PC-9 (cell line): ENCODE measurements around the gene RAB4A. TPM values are rescaled to one million over a fixed set of nuclear protein-coding genes. Genes with fewer than 3 reads are reported as not detected.

Experiments
- BruUV-seq: library from RNA; stranded (reverse); fragments of 400-500 nt; replicated peaks from 2 replicates; lab custom pipeline; 2021; lab: Mats Ljungman, UMichigan
- CTCF ChIA-PET: fragments of 300-600 bp; sonication (Branson Sonifier 250); formaldehyde crosslinking; loops from one replicate; lab custom pipeline; 2022; ENCODE audit warnings: antibody characterized with exemption; lab: Charles Lee
- POLR2A ChIA-PET: fragments of 300-600 bp; sonication (Branson Sonifier 250); formaldehyde crosslinking; loops from one replicate; lab custom pipeline; 2022; ENCODE audit warnings: antibody characterized with exemption; ENCODE audit not compliant: unreplicated experiment; lab: Charles Lee
- DNase-seq, 2 experiments: peaks; one replicate each; pipeline versions ENCODE4 v3.0.0 to v3.0.0-alpha.2; 2015 to 2022; ENCODE audit warnings: mixed read lengths in 1 of 2
- H2AFZ ChIP-seq: fragments of 200-600 bp; sonication (generic); 2 replicates; pipeline ENCODE4 v1.8.1; 2017; ENCODE audit warnings: antibody characterized with exemption
- H3F3A ChIP-seq: fragments of 200-600 bp; sonication (generic); 2 replicates; pipeline ENCODE4 v1.8.1; 2017; ENCODE audit warnings: antibody characterized with exemption, mild to moderate bottlenecking, low read depth; ENCODE audit not compliant: insufficient read depth
- H3K27ac ChIP-seq: fragments of 200-600 bp; sonication (generic); 2 replicates; pipeline ENCODE4 v1.6.1; 2016; ENCODE audit warnings: mixed run types
- H3K27me3 ChIP-seq: fragments of 200-600 bp; sonication (generic); 2 replicates; pipeline ENCODE4 v1.6.1; 2016; ENCODE audit warnings: low read depth, mixed run types; ENCODE audit not compliant: insufficient read depth
- H3K36me3 ChIP-seq: fragments of 200-600 bp; sonication (generic); 2 replicates; pipeline ENCODE4 v1.6.1; 2016; ENCODE audit warnings: low read depth, mixed run types
- H3K4me1 ChIP-seq: fragments of 200-600 bp; sonication (generic); replicated peaks from 2 replicates; pipeline ENCODE4 v1.6.1; 2016; ENCODE audit warnings: mixed run types; ENCODE audit not compliant: insufficient read depth
- H3K4me2 ChIP-seq: fragments of 200-600 bp; sonication (generic); 2 replicates; pipeline ENCODE4 v1.6.1; 2017; ENCODE audit warnings: mixed run types
- H3K4me3 ChIP-seq: fragments of 200-600 bp; sonication (generic); 2 replicates; pipeline ENCODE4 v1.6.1; 2016; ENCODE audit warnings: mixed run types
- H3K79me2 ChIP-seq: fragments of 200-600 bp; sonication (generic); 2 replicates; pipeline ENCODE4 v1.6.1; 2017; ENCODE audit warnings: low read depth, mixed run types
- H3K9me2 ChIP-seq: fragments of 200-600 bp; sonication (generic); 2 replicates; pipeline ENCODE4 v1.8.1; 2017; ENCODE audit warnings: mild to moderate bottlenecking; ENCODE audit not compliant: insufficient read depth
- H3K9me3 ChIP-seq: fragments of 200-600 bp; sonication (generic); 2 replicates; pipeline ENCODE4 v1.8.1; 2016; ENCODE audit warnings: low read depth; ENCODE audit not compliant: insufficient read depth
- H4K20me1 ChIP-seq: fragments of 200-600 bp; sonication (generic); 2 replicates; pipeline ENCODE4 v1.8.1; 2017; ENCODE audit not compliant: insufficient read depth
- CTCF ChIP-seq: fragments of 200-600 bp; sonication (generic); conservative IDR thresholded peaks from 2 replicates; pipeline ENCODE4 v1.6.1; 2017; ENCODE audit warnings: mixed run types, antibody characterized with exemption, mild to moderate bottlenecking, moderate library complexity
- EZH2 ChIP-seq: fragments of 200-600 bp; sonication (generic); IDR thresholded peaks from 2 replicates; pipeline ENCODE4 v1.8.0; 2017; ENCODE audit warnings: antibody characterized with exemption, low read depth
- intact Hi-C: fragments of 100-400 bp; cut with micrococcal nuclease; formaldehyde crosslinking; loops from one replicate; pipeline ENCODE4 v1.10.0; 2022; ENCODE audit not compliant: unreplicated experiment
- total RNA-seq: library from RNA; stranded (reverse); gene quantifications from 2 replicates; pipeline ENCODE4 v1.2.3, GENCODE V29; 2021

Gene RAB4A
- total RNA-seq, 1 experiment from 2014 or later = 29.0 TPM

DNA sequence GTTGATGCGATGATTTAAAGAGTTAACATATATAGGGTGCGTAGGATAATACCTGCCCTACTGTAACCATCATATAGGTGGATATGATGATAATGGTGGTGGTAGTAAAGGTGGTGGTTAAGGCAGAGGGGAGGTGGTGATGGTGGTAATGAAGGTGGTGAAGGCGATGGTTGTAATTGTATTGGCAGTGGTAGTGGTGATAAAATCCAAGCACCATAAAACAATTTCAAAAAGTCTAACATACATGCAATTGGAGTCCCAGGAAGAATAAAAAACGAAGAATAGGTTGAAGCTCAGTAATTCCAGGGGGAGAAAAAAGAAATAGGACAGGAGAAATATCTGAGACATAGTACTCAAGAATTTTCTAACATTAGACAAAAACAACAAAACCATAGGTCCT, 27.3 kb upstream of the RAB4A start:
- ChIA-PET POLR2A (no interaction called here), CTCF (no interaction called here)
- Histone ChIP-seq H3K9me3 (no peaks in the 10 kb centered on the region; the same call in 1 of the 2 replicates), H3K27me3 (peaks cover 12% of the 10 kb centered on the region; the same call in 1 of the 2 replicates), H3K9me2 (no peaks in the 10 kb centered on the region), H3K4me3 (no peak overlapping the region), H3K4me1 (no peaks in the 10 kb centered on the region), H3K4me2 (no peak overlapping the region), H4K20me1 (no peaks in the 10 kb centered on the region), H3F3A (no peaks in the 10 kb centered on the region), H3K36me3 (no peaks in the 10 kb centered on the region), H3K27ac (no peak overlapping the region), H2AFZ (no peak overlapping the region), H3K79me2 (no peaks in the 10 kb centered on the region)
- intact Hi-C loops = no loop called here
- TF ChIP-seq EZH2 (no peak), CTCF (no peak)
- DNase-seq = no peak
- BruUV-seq = no TSS peak

GRCh38 chr1:229244091-229244490, 26.8 kb upstream of the RAB4A start:
- H3K79me2 ChIP-seq = no peaks in the 10 kb centered on the region
- H3K27me3 ChIP-seq = peaks cover 10% of the 10 kb centered on the region; the same call in 1 of the 2 replicates
- no peak overlapping the region for H2AFZ ChIP-seq
- H3K4me3 ChIP-seq = no peak overlapping the region
- ChIA-PET POLR2A (no interaction called here), CTCF (no interaction called here)
- intact Hi-C loops = no loop called here
- H3K27ac ChIP-seq = no peak overlapping the region
- H3K4me2 ChIP-seq = no peak overlapping the region
- H3F3A ChIP-seq = no peaks in the 10 kb centered on the region
- H3K4me1 ChIP-seq = no peaks in the 10 kb centered on the region
- no peaks in the 10 kb centered on the region; the same call in 1 of the 2 replicates for H3K9me3 ChIP-seq
- no peaks in the 10 kb centered on the region for H4K20me1 ChIP-seq
- H3K9me2 ChIP-seq = no peaks in the 10 kb centered on the region
- H3K36me3 ChIP-seq = no peaks in the 10 kb centered on the region
- DNase-seq = no peak
- BruUV-seq = no TSS peak
- TF ChIP-seq EZH2 (no peak), CTCF (no peak)

DNA sequence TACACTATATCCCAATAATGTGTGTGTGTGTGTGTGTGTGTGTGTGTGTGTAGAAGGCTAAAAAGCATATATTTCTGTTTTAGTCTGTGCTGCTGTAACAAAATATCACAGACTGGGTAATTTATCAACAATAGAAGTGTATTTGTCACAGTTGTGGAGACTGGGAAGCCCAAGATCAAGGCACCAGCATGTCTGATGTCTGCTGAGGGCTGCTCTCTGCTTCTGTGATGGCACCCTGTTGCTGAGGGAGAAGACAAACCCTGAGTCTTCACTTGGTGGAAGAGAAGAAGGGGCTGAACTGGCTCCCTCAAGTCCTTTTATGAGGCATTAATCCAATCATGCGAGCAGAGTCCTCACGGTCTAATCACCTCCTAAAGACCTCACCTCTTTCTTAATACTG, 23.0 kb upstream of the RAB4A start:
- no peaks in the 10 kb centered on the region for H3K4me1 ChIP-seq
- no peaks in the 10 kb centered on the region for H4K20me1 ChIP-seq
- H3K4me2 ChIP-seq = no peak overlapping the region
- no TSS peak for BruUV-seq
- H3K9me3 ChIP-seq = no peaks in the 10 kb centered on the region; the same call in 1 of the 2 replicates
- POLR2A ChIA-PET = no interaction called here
- intact Hi-C loops = no loop called here
- CTCF ChIA-PET = no interaction called here
- no peaks in the 10 kb centered on the region for H3K36me3 ChIP-seq
- no peak overlapping the region for H3K27ac ChIP-seq
- H3K79me2 ChIP-seq = no peaks in the 10 kb centered on the region
- TF ChIP-seq CTCF = no peak
- TF ChIP-seq EZH2 = no peak
- H2AFZ ChIP-seq = no peak overlapping the region
- H3K27me3 ChIP-seq = peaks cover 9% of the 10 kb centered on the region; the same call in 1 of the 2 replicates
- H3K9me2 ChIP-seq = no peaks in the 10 kb centered on the region
- H3K4me3 ChIP-seq = no peak overlapping the region
- no peaks in the 10 kb centered on the region for H3F3A ChIP-seq
- no peak for DNase-seq
